Measurements from ENCODE around the gene PRKG1. TPM values are rescaled to one million over a fixed set of nuclear protein-coding genes. Genes with fewer than 3 reads are reported as not detected.

Gene PRKG1
- total RNA-seq, 1 experiment from 2014 or later: 16.5 TPM

- no peak for ATAC-seq
- ChIA-PET POLR2A (no interaction called here), CTCF (no interaction called here)
Observed at GRCh38 chr10:51878695-51879094, 804.4 kb downstream of the PRKG1 start.

GRCh38 chr10:51879238-51879637 lies 805.0 kb downstream of the PRKG1 start:
- no peak overlapping the region for H3K4me3 Mint-ChIP-seq
- CTCF ChIA-PET: no interaction called here
- H3K4me1 Mint-ChIP-seq: peaks cover 27% of the 10 kb centered on the region
- DNase-seq (ENCODE audit: low spot score) (no peak), ATAC-seq (no peak)
- no peak overlapping the region for H3K27ac Mint-ChIP-seq
- H3K36me3 Mint-ChIP-seq: no peaks in the 10 kb centered on the region
- H3K9me3 Mint-ChIP-seq: peaks cover 23% of the 10 kb centered on the region
- no peaks in the 10 kb centered on the region; the same call in 1 of the 2 replicates for H3K27me3 Mint-ChIP-seq (ENCODE audit: low read depth)
- POLR2A ChIA-PET: no interaction called here
- TF ChIP-seq ELF4 (CRISPR knock-in tag; IDR thresholded peaks at IDR 0.05; ENCODE audit: low read depth): no peak
- no peak for TF ChIP-seq ZNF317 (CRISPR knock-in tag; IDR thresholded peaks at IDR 0.05; ENCODE audit: borderline replicate concordance, low read depth)
- no peak for TF ChIP-seq CDX4 (CRISPR knock-in tag; IDR thresholded peaks at IDR 0.05; ENCODE audit: borderline replicate concordance)
- TF ChIP-seq PRDM15 (CRISPR knock-in tag; IDR thresholded peaks at IDR 0.05): no peak
- TF ChIP-seq HMGA2 (CRISPR knock-in tag; IDR thresholded peaks at IDR 0.05): no peak

More at GRCh38 chr10:51878695-51879094, 804.4 kb downstream of the PRKG1 start:
- Mint-ChIP-seq H3K36me3 (no peaks in the 10 kb centered on the region), H3K9me3 (peaks cover 23% of the 10 kb centered on the region), H3K27me3 (ENCODE audit: low read depth) (no peaks in the 10 kb centered on the region; the same call in 1 of the 2 replicates), H3K4me3 (no peak overlapping the region), H3K27ac (no peak overlapping the region), H3K4me1 (peaks cover 29% of the 10 kb centered on the region)
- no peak for TF ChIP-seq GTF2I (CRISPR knock-in tag; conservative IDR thresholded peaks at IDR 0.05)
- no peak for TF ChIP-seq NR1H2 (CRISPR knock-in tag; IDR thresholded peaks at IDR 0.05)
- no peak for TF ChIP-seq TCF7 (CRISPR knock-in tag; IDR thresholded peaks at IDR 0.05; ENCODE audit: low read depth)
- TF ChIP-seq ZNF512 (CRISPR knock-in tag; IDR thresholded peaks at IDR 0.05; ENCODE audit: borderline replicate concordance): no peak
- TF ChIP-seq ATF3 (CRISPR knock-in tag; conservative IDR thresholded peaks at IDR 0.05): no peak
- no peak for TF ChIP-seq ZBTB43 (CRISPR knock-in tag; IDR thresholded peaks at IDR 0.05)
- no peak for TF ChIP-seq NFATC4 (CRISPR knock-in tag; IDR thresholded peaks at IDR 0.05)
- TF ChIP-seq TEAD1 (CRISPR knock-in tag; IDR thresholded peaks at IDR 0.05): no peak
- no peak for TF ChIP-seq MXD4 (CRISPR knock-in tag; IDR thresholded peaks at IDR 0.05; ENCODE audit: borderline replicate concordance)
- TF ChIP-seq ERG (CRISPR knock-in tag; IDR thresholded peaks at IDR 0.05): no peak
- no peak for TF ChIP-seq PRRX2 (CRISPR knock-in tag; IDR thresholded peaks at IDR 0.05)
- TF ChIP-seq SMAD4 (CRISPR knock-in tag; IDR thresholded peaks at IDR 0.05): no peak
- no peak for TF ChIP-seq E2F1 (CRISPR knock-in tag; IDR thresholded peaks at IDR 0.05)
- TF ChIP-seq ATF2 (CRISPR knock-in tag; IDR thresholded peaks at IDR 0.05; ENCODE audit: borderline replicate concordance, low read depth): no peak
- no peak for TF ChIP-seq IRF2 (CRISPR knock-in tag; IDR thresholded peaks at IDR 0.05; ENCODE audit: borderline replicate concordance, low read depth)
- DNase-seq (ENCODE audit: low spot score): no peak

All from WTC11 (cell line).